Type B pancreatic cell (in vitro differentiated cells): ENCODE data around the gene GANC. TPM values are rescaled to one million over a fixed set of nuclear protein-coding genes. Genes with fewer than 3 reads are reported as not detected.

Experiments used
- DNase-seq: peaks from one replicate; pipeline ENCODE4 v3.0.0; 2021; ENCODE audit warnings: mixed read lengths; ENCODE audit not compliant: unreplicated experiment; ENCODE audit errors: extremely low spot score
- H3K27ac Mint-ChIP-seq: 2 replicates; pipeline ENCODE4 v1.8.0; 2021; ENCODE audit warnings: mild to moderate bottlenecking, mixed read lengths
- H3K27me3 Mint-ChIP-seq: 2 replicates; pipeline ENCODE4 v1.8.0; 2021; ENCODE audit warnings: mixed read lengths
- H3K36me3 Mint-ChIP-seq: 2 replicates; pipeline ENCODE4 v1.8.0; 2021; ENCODE audit warnings: mixed read lengths
- H3K4me1 Mint-ChIP-seq: one replicate; pipeline ENCODE4 v1.8.0; 2021; ENCODE audit warnings: mixed read lengths; ENCODE audit not compliant: unreplicated experiment
- H3K4me3 Mint-ChIP-seq: 2 replicates; pipeline ENCODE4 v1.8.0; 2021; ENCODE audit warnings: mild to moderate bottlenecking, mixed read lengths
- H3K9me3 Mint-ChIP-seq: 2 replicates; pipeline ENCODE4 v1.8.0; 2021; ENCODE audit warnings: mixed read lengths
- total RNA-seq: library from RNA; stranded (reverse); gene quantifications from 2 replicates; pipeline ENCODE4 v1.2.1, GENCODE V29; 2021; ENCODE audit warnings: low replicate concordance
- TF ChIP-seq, protein P1 (sequence below): fragments of 200-600 bp; sonication (generic); conservative IDR thresholded peaks from 2 replicates; pipeline ENCODE4 v1.5.0; 2021; ENCODE audit warnings: antibody characterized with exemption, mild to moderate bottlenecking

The GANC gene
- total RNA-seq, 1 donor from 2014 or later = 24.4 TPM

DNA sequence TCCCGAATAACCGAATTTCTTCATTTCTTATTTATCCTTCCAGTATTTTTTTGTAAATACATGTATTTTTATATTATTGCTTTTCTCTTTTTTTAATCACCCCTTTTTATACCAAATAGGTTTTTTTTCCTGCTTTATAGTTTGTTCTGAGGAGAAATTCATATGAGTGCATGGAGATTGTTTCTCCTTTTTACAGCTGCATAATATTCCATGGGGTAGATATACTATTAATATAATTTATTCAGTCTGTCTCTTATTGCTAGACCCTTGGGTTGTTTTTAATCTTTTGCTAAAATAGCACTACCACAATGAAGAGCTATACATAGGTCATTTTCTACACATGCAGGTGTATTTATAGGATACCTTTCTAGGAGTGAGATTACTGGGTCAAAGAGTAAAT is 3.8 kb downstream of the GANC start:
- Mint-ChIP-seq H3K4me1 (peaks cover 23% of the 10 kb centered on the region), H3K4me3 (no peak overlapping the region), H3K27ac (no peak overlapping the region), H3K36me3 (no peaks in the 10 kb centered on the region), H3K27me3 (no peaks in the 10 kb centered on the region), H3K9me3 (no peaks in the 10 kb centered on the region)
- TF ChIP-seq, protein P1, sequence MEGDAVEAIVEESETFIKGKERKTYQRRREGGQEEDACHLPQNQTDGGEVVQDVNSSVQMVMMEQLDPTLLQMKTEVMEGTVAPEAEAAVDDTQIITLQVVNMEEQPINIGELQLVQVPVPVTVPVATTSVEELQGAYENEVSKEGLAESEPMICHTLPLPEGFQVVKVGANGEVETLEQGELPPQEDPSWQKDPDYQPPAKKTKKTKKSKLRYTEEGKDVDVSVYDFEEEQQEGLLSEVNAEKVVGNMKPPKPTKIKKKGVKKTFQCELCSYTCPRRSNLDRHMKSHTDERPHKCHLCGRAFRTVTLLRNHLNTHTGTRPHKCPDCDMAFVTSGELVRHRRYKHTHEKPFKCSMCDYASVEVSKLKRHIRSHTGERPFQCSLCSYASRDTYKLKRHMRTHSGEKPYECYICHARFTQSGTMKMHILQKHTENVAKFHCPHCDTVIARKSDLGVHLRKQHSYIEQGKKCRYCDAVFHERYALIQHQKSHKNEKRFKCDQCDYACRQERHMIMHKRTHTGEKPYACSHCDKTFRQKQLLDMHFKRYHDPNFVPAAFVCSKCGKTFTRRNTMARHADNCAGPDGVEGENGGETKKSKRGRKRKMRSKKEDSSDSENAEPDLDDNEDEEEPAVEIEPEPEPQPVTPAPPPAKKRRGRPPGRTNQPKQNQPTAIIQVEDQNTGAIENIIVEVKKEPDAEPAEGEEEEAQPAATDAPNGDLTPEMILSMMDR = no peak
- no peak for DNase-seq

DNA sequence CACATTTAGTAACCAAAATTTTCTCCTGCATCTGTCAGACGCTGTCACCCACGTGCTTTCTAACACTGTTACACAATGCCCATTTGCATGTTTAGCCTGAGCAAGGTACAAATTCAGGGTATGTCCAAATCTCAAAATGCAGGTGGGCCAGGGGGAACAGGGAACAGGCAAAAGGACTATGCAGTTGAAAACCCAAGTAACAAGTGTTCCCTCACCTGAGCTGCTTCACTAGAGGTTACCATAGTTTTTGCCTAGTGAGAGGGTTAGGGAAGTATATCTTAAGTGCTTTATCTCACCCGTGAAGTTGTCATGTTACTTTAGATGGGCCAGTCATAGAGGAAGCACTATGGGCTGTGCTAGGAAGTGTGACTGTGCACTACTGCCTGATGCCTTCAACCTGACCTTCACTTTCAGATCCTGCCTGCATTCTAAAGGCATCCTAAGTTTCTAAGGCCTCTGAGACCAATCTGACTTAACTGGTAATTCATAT is 6.3 kb downstream of the GANC start:
- peaks cover 17% of the 10 kb centered on the region for H3K4me1 Mint-ChIP-seq
- no peak overlapping the region for H3K27ac Mint-ChIP-seq
- no peaks in the 10 kb centered on the region for H3K27me3 Mint-ChIP-seq
- H3K4me3 Mint-ChIP-seq = no peak overlapping the region
- TF ChIP-seq, protein P1 = no peak
- DNase-seq = no peak
- no peaks in the 10 kb centered on the region for H3K9me3 Mint-ChIP-seq
- H3K36me3 Mint-ChIP-seq = no peaks in the 10 kb centered on the region

DNA sequence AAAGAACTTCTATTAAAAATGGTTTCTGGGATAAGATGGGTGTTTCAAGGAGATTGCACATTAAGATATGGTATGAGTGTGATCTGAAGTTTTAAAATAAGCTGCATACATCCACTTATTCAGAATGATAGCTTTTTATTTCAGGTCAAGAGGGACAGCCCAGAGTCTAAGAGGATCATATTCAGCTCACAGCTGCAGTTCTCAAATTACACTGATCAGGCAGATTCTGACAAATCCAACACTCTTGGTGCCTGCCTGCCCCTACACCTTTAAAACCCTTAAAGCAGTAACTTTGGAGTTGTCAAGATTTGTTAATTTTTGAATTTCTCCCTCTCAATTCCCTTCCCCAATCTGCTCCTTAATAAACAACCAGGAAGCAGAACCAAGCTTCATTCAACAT is 9.3 kb downstream of the GANC start:
- TF ChIP-seq, protein P1 = no peak
- Mint-ChIP-seq H3K27ac (no peak overlapping the region), H3K4me3 (no peak overlapping the region), H3K4me1 (no peaks in the 10 kb centered on the region), H3K9me3 (no peaks in the 10 kb centered on the region), H3K36me3 (no peaks in the 10 kb centered on the region), H3K27me3 (no peaks in the 10 kb centered on the region)
- DNase-seq = no peak

DNA sequence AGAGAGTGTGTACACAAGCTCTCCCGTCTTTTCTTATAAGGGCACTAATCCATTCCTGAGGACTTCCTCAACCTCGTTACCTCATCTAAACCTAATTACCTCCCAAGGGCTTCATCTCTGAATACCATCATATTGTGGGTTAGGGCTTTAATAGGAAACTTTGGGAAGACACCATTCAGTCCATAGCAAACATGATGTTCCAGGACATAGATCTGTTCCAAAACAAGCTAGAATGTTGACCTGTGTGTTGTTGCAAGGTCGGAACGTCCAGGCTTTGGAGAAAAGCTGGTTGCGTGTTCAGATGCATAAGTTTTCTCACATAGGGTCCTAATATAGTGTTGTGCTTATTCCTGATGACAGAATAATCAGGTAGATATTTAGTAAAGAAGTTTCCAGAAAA is 9.9 kb downstream of the GANC start:
- no peak overlapping the region for H3K27ac Mint-ChIP-seq
- TF ChIP-seq, protein P1 = no peak
- DNase-seq = no peak
- no peaks in the 10 kb centered on the region for H3K36me3 Mint-ChIP-seq
- H3K27me3 Mint-ChIP-seq = no peaks in the 10 kb centered on the region
- H3K4me1 Mint-ChIP-seq = no peaks in the 10 kb centered on the region
- no peaks in the 10 kb centered on the region for H3K9me3 Mint-ChIP-seq
- no peak overlapping the region for H3K4me3 Mint-ChIP-seq

DNA sequence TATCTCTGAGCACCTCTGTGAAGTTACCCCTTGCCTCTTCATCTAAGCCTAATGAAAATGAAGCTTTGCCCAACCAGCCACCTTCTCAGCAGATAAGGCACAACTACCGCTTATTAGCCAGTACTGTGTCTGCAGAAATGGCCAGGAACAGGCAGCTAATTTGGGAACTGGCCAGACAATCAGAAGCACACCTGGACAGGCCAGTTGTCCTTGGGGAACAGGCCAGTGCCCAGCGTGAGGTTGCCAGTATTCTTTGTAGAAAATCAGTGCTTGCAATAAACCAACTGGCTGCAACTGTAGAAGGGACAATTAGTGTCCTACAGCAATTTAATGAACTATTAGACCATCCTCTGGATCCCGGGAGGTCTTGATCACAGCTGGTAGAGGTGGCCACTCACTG is 10.7 kb downstream of the GANC start:
- H3K27ac Mint-ChIP-seq = no peak overlapping the region
- no peaks in the 10 kb centered on the region for H3K4me1 Mint-ChIP-seq
- no peak for DNase-seq
- no peaks in the 10 kb centered on the region for H3K27me3 Mint-ChIP-seq
- no peaks in the 10 kb centered on the region for H3K9me3 Mint-ChIP-seq
- H3K4me3 Mint-ChIP-seq = no peak overlapping the region
- TF ChIP-seq, protein P1 = no peak
- no peaks in the 10 kb centered on the region for H3K36me3 Mint-ChIP-seq

DNA sequence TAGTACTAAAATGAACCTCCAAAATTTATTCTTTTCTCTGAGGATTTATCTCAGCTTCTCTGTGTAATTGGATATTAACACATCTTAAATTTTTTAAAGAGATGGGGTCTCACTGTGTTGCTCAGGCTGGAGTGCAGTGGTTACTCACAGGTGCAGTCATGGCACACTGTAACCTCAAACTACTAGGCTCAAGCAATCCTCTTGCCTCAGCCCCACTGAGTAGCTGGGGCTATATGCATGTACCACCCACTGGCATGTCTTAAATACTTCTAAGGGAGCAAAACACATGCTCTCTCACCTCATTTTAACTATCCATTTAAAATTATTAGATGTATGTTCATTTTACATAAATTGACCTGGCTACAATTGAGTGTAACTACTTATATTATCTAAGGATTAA is 11.6 kb downstream of the GANC start:
- Mint-ChIP-seq H3K27ac (no peak overlapping the region), H3K4me3 (no peak overlapping the region), H3K4me1 (no peaks in the 10 kb centered on the region), H3K9me3 (no peaks in the 10 kb centered on the region), H3K27me3 (no peaks in the 10 kb centered on the region), H3K36me3 (no peaks in the 10 kb centered on the region)
- TF ChIP-seq, protein P1 = no peak
- DNase-seq = no peak
